Activated B cell treated with CpG ODN at 0.5 μM for 24 hours (primary cell): ENCODE results near the gene VDAC2. TPM values are rescaled to one million over a fixed set of nuclear protein-coding genes. Genes with fewer than 3 reads are reported as not detected.
"Not testable (repeated sequence)": the region's sequence is repeated elsewhere in the genome, so short reads cannot be mapped to it uniquely, and the experiment has no call there.

ENCODE experiments used
- ATAC-seq: fragments of 200-7000 bp; cut with Tn5 transposase; one replicate; pipeline ENCODE4 v1.10.0; 2021; ENCODE audit warnings: low read depth, mild to moderate bottlenecking, moderate library complexity
- CTCF ChIA-PET: fragments of 350-600 bp; sonication (Branson Sonifier 250); formaldehyde crosslinking; loops from one replicate; lab custom pipeline; 2021; ENCODE audit warnings: antibody characterized with exemption; lab: Charles Lee
- POLR2A ChIA-PET: fragments of 350-600 bp; sonication (Branson Sonifier 250); formaldehyde crosslinking; loops from one replicate; lab custom pipeline; 2021; ENCODE audit warnings: antibody characterized with exemption; lab: Charles Lee
- DNase-seq: peaks from one replicate; pipeline ENCODE4 v3.0.0; 2022
- H3K27ac Mint-ChIP-seq: one replicate; pipeline ENCODE4 v1.8.0; 2020; ENCODE audit warnings: mixed read lengths
- H3K27me3 Mint-ChIP-seq: one replicate; pipeline ENCODE4 v1.8.0; 2021; ENCODE audit warnings: mixed read lengths
- H3K36me3 Mint-ChIP-seq: one replicate; pipeline ENCODE4 v1.8.0; 2021; ENCODE audit warnings: low read depth, mixed read lengths
- H3K4me1 Mint-ChIP-seq: one replicate; pipeline ENCODE4 v1.8.0; 2021; ENCODE audit warnings: mixed read lengths
- H3K4me3 Mint-ChIP-seq: one replicate; pipeline ENCODE4 v1.8.0; 2020; ENCODE audit warnings: mild to moderate bottlenecking, mixed read lengths
- H3K9me3 Mint-ChIP-seq: one replicate; pipeline ENCODE4 v1.8.0; 2020; ENCODE audit warnings: mixed read lengths
- CTCF ChIP-seq: fragments of 200-600 bp; IDR thresholded peaks from one replicate; pipeline ENCODE4 v1.8.0; 2022; ENCODE audit warnings: antibody characterized with exemption, mild to moderate bottlenecking
- intact Hi-C: fragments of 100-400 bp; cut with micrococcal nuclease; formaldehyde crosslinking; loops from one replicate; pipeline ENCODE4 v1.15.1; 2024
- total RNA-seq: library from RNA; stranded (reverse); gene quantifications from 2 replicates; pipeline ENCODE4 v1.2.3, GENCODE V29; 2022

Gene VDAC2
- total RNA-seq, 1 donor from 2014 or later = 104 TPM

- Mint-ChIP-seq H3K36me3 (peaks cover 85% of the 10 kb centered on the region), H3K4me1 (peaks cover 16% of the 10 kb centered on the region), H3K27ac (no peak overlapping the region), H3K4me3 (no peak overlapping the region), H3K9me3 (no peaks in the 10 kb centered on the region), H3K27me3 (no peaks in the 10 kb centered on the region)
- CTCF ChIA-PET = interaction anchor here (1.0 kb wide), 1 partner anchor 9 kb away, joined by 3 read pairs; no protein-coding TSS in a partner anchor
- no peak for ATAC-seq
- no peak for DNase-seq
- intact Hi-C loops = no loop called here
- no peak for TF ChIP-seq CTCF
- POLR2A ChIA-PET = no interaction called here
Observed at GRCh38 chr10:75220274-75220673, 9.7 kb downstream of the VDAC2 start.

- H3K4me3 Mint-ChIP-seq, H3K27ac Mint-ChIP-seq, ATAC-seq, H3K27me3 Mint-ChIP-seq, DNase-seq, POLR2A ChIA-PET, intact Hi-C loops, H3K9me3 Mint-ChIP-seq: not testable (repeated sequence)
- CTCF ChIA-PET = interaction anchor here (1.3 kb wide), 1 partner anchor 14 kb away, joined by 3 read pairs; the partner anchor contains the start of gene COMTD1
- H3K4me1 Mint-ChIP-seq = peaks cover 20% of the 10 kb centered on the region
- peaks cover 86% of the 10 kb centered on the region for H3K36me3 Mint-ChIP-seq
Observed at GRCh38 chr10:75221492-75221891, 10.9 kb downstream of the VDAC2 start.

GRCh38 chr10:75223507-75223906 lies 12.9 kb downstream of the VDAC2 start:
- intact Hi-C loops = no loop called here
- no peak for TF ChIP-seq CTCF
- Mint-ChIP-seq H3K27ac (no peak overlapping the region), H3K9me3 (no peaks in the 10 kb centered on the region), H3K36me3 (peaks cover 82% of the 10 kb centered on the region), H3K27me3 (no peaks in the 10 kb centered on the region), H3K4me3 (no peak overlapping the region), H3K4me1 (peaks cover 24% of the 10 kb centered on the region)
- DNase-seq = no peak
- ChIA-PET CTCF (no interaction called here), POLR2A (interaction anchor here (0.6 to 2.2 kb wide), 3 partner anchors 13 to 1120 kb away, joined by 4 to 10 read pairs (median 6); partner anchors contain the start of gene VDAC2)
- no peak for ATAC-seq

GRCh38 chr10:75226095-75226494 lies 15.5 kb downstream of the VDAC2 start:
- Mint-ChIP-seq H3K4me1 (peaks cover 35% of the 10 kb centered on the region), H3K27ac (no peak overlapping the region), H3K27me3 (no peaks in the 10 kb centered on the region), H3K9me3 (no peaks in the 10 kb centered on the region), H3K36me3 (peaks cover 81% of the 10 kb centered on the region), H3K4me3 (no peak overlapping the region)
- intact Hi-C loops = no loop called here
- no peak for ATAC-seq
- POLR2A ChIA-PET = interaction anchor here (0.7 to 1.7 kb wide), 2 partner anchors 16 to 26 kb away, joined by 4 to 7 read pairs; partner anchors contain the start of gene VDAC2
- CTCF ChIA-PET = no interaction called here
- TF ChIP-seq CTCF = no peak
- DNase-seq = no peak

- TF ChIP-seq CTCF = no peak
- no peaks in the 10 kb centered on the region for H3K27me3 Mint-ChIP-seq
- peaks cover 36% of the 10 kb centered on the region for H3K4me1 Mint-ChIP-seq
- ATAC-seq (no peak), DNase-seq (no peak)
- no peak overlapping the region for H3K4me3 Mint-ChIP-seq
- intact Hi-C loops = no loop called here
- H3K9me3 Mint-ChIP-seq = no peaks in the 10 kb centered on the region
- ChIA-PET POLR2A (interaction anchor here (0.6 kb wide), 1 partner anchor 402 kb away, joined by 5 read pairs; no protein-coding TSS in a partner anchor), CTCF (no interaction called here)
- peaks cover 81% of the 10 kb centered on the region for H3K36me3 Mint-ChIP-seq
- peak overlapping the region; percentile 63 for H3K27ac Mint-ChIP-seq
Observed at GRCh38 chr10:75226656-75227055, 16.1 kb downstream of the VDAC2 start.
